ENCODE results near the gene UTP11. TPM values are rescaled to one million over a fixed set of nuclear protein-coding genes. Genes with fewer than 3 reads are reported as not detected.

The UTP11 gene
- total RNA-seq, 1 experiment from 2014 or later: 53.8 TPM

DNA sequence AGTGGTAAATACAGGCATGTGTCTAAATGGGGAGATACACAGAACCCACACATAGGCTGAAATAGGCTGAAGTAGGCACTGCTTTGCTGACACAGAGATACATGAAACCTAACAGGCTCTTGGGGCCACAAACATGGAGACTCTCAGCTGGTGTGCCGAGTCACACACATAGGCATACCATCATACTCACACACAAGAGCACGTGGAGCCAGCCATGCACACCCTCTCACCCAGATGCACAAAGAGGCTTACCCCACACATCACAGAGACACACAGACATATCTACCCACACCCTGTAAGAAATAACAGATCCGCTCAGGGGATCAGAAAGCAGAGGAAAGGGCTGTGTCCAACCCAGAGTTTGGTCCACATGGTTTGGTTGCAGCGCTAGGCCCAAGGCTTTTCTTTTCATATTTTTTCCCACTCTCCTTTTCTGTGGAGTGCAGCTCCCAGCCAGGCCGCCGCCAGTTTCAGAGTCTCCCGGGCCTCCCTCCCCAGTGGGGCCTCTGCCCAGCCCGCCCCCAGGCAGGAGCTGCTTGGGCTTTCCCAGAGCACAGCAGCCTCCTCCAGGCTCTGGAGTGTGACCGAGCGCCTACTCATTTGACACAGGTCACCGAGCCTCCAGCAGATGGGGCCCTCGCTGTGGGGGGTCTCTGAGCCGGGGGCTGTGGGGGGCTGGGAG, 38.0 kb downstream of the UTP11 start:
- POLR2A ChIA-PET: no interaction called here
- TF ChIP-seq POLR2AphosphoS5 (IDR thresholded peaks at IDR 0.05; ENCODE audit: low read depth, low read length) (no peak), CTCF (IDR thresholded peaks at IDR 0.05) (no peak), TCF7L2 (IDR thresholded peaks at IDR 0.05; ENCODE audit: low read depth, low read length) (no peak), SIN3A (IDR thresholded peaks at IDR 0.05; ENCODE audit: borderline replicate concordance, insufficient read depth, low read depth, low read length) (no peak)
- TF ChIP-seq, protein P1, sequence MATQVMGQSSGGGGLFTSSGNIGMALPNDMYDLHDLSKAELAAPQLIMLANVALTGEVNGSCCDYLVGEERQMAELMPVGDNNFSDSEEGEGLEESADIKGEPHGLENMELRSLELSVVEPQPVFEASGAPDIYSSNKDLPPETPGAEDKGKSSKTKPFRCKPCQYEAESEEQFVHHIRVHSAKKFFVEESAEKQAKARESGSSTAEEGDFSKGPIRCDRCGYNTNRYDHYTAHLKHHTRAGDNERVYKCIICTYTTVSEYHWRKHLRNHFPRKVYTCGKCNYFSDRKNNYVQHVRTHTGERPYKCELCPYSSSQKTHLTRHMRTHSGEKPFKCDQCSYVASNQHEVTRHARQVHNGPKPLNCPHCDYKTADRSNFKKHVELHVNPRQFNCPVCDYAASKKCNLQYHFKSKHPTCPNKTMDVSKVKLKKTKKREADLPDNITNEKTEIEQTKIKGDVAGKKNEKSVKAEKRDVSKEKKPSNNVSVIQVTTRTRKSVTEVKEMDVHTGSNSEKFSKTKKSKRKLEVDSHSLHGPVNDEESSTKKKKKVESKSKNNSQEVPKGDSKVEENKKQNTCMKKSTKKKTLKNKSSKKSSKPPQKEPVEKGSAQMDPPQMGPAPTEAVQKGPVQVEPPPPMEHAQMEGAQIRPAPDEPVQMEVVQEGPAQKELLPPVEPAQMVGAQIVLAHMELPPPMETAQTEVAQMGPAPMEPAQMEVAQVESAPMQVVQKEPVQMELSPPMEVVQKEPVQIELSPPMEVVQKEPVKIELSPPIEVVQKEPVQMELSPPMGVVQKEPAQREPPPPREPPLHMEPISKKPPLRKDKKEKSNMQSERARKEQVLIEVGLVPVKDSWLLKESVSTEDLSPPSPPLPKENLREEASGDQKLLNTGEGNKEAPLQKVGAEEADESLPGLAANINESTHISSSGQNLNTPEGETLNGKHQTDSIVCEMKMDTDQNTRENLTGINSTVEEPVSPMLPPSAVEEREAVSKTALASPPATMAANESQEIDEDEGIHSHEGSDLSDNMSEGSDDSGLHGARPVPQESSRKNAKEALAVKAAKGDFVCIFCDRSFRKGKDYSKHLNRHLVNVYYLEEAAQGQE (IDR thresholded peaks at IDR 0.05; ENCODE audit: insufficient read depth in 1 of 2, low read depth in 2 of 2, low read length in 1 of 2): no peak
- no peak overlapping the region for H3K27ac ChIP-seq (ENCODE audit: low read length)
- no peak overlapping the region for H3K4me3 ChIP-seq (ENCODE audit: low read depth in 2 of 2, low read length in 2 of 2)
- no peaks in the 10 kb centered on the region for H3K4me1 ChIP-seq (ENCODE audit: control insufficient read depth, insufficient read depth, low read length)
- intact Hi-C loops (cut with micrococcal nuclease; ENCODE audit: unreplicated experiment): no loop called here
- in situ Hi-C loops (cut with HindIII; ENCODE audit: low pct_unique_long_range_greater_than_20kb, low sequenced_read_pairs): no loop called here
- H3K9me3 ChIP-seq (ENCODE audit: control insufficient read depth, insufficient read depth, low read depth, low read length): no peaks in the 10 kb centered on the region
- no peak for ATAC-seq
- DNase-seq (ENCODE audit: low read depth, low spot score): no peak
- BruUV-seq (replicated peaks): no TSS peak
- H3K36me3 ChIP-seq (ENCODE audit: control insufficient read depth, insufficient read depth, low read length): no peaks in the 10 kb centered on the region
- CTCF ChIA-PET: interaction anchor here (0.7 kb wide), 1 partner anchor 25 kb away, joined by 3 read pairs; no protein-coding TSS in a partner anchor
- no peaks in the 10 kb centered on the region; the same call in 1 of the 2 replicates for H3K27me3 ChIP-seq (ENCODE audit: control insufficient read depth, insufficient read depth, low read length)

- ChIA-PET POLR2A (no interaction called here), CTCF (no interaction called here)
- ATAC-seq (no peak), DNase-seq (ENCODE audit: low read depth, low spot score) (no peak)
- H3K27me3 ChIP-seq (ENCODE audit: control insufficient read depth, insufficient read depth, low read length): no peaks in the 10 kb centered on the region
- TF ChIP-seq POLR2AphosphoS5 (IDR thresholded peaks at IDR 0.05; ENCODE audit: low read depth, low read length): no peak
- TF ChIP-seq TCF7L2 (IDR thresholded peaks at IDR 0.05; ENCODE audit: low read depth, low read length): no peak
- TF ChIP-seq, protein P1 (IDR thresholded peaks at IDR 0.05; ENCODE audit: insufficient read depth in 1 of 2, low read depth in 2 of 2, low read length in 1 of 2): no peak
- no peak for TF ChIP-seq CTCF (IDR thresholded peaks at IDR 0.05)
- no peak for TF ChIP-seq SIN3A (IDR thresholded peaks at IDR 0.05; ENCODE audit: borderline replicate concordance, insufficient read depth, low read depth, low read length)
- H3K9me3 ChIP-seq (ENCODE audit: control insufficient read depth, insufficient read depth, low read depth, low read length): no peaks in the 10 kb centered on the region
- BruUV-seq (replicated peaks): no TSS peak
- no peak overlapping the region for H3K27ac ChIP-seq (ENCODE audit: low read length)
- intact Hi-C loops (cut with micrococcal nuclease; ENCODE audit: unreplicated experiment) (no loop called here), in situ Hi-C loops (cut with HindIII; ENCODE audit: low pct_unique_long_range_greater_than_20kb, low sequenced_read_pairs) (no loop called here)
- H3K4me1 ChIP-seq (ENCODE audit: control insufficient read depth, insufficient read depth, low read length): no peaks in the 10 kb centered on the region
- H3K4me3 ChIP-seq (ENCODE audit: low read depth in 2 of 2, low read length in 2 of 2): no peak overlapping the region
- H3K36me3 ChIP-seq (ENCODE audit: control insufficient read depth, insufficient read depth, low read length): no peaks in the 10 kb centered on the region
Observed at GRCh38 chr1:38051079-38051543, 38.6 kb downstream of the UTP11 start.

Data from Panc1 (cell line).